Measurements from ENCODE around the gene DGKI.

GRCh38 chr7:137354396-137354795 lies 492.4 kb downstream of the DGKI start:
- TF ChIP-seq CTCF (IDR thresholded peaks at IDR 0.05 in 4 of 5, conservative IDR thresholded peaks at IDR 0.05 in 1 of 5), result no peak
- TF ChIP-seq POLR2A (IDR thresholded peaks at IDR 0.05), result no peak
